A673 (cell line): ENCODE results near the gene ZNF622.

Experiments used
- EZH2 ChIP-seq: fragments of 200-600 bp; sonication (generic); IDR thresholded peaks from 2 replicates; pipeline ENCODE4 v1.6.1; 2017; ENCODE audit warnings: borderline replicate concordance, low read depth, mild to moderate bottlenecking, mixed read lengths, antibody characterized with exemption, low read length; ENCODE audit not compliant: poor library complexity, severe bottlenecking
- TF ChIP-seq, protein P1 (sequence below): fragments of 300-800, 200-600 bp; sonication (generic); conservative IDR thresholded peaks from 2 replicates; pipeline ENCODE4 v1.5.1; 2017; ENCODE audit warnings: low read depth, mild to moderate bottlenecking, antibody characterized with exemption, low read length, moderate library complexity, mixed read lengths

DNA sequence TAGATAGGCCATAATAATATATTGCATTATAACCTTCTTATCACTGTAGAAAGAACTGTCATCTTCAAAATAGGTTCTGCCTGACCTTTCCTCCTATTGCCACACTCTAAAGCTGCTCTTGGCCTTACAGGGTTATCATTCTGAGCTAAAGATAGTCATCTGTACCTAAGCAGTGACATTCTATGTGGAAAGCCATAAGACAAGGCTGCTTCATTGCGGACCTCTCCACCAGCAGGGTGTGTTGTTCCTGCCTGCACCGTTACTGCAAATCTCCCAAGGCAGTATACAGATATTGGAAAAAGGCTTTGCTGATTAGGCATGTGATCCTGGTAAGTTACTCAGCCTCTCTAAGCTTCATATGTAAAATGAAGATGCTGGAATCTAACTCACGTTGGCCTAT lies 8.1 kb downstream of the ZNF622 start:
- TF ChIP-seq, protein P1, sequence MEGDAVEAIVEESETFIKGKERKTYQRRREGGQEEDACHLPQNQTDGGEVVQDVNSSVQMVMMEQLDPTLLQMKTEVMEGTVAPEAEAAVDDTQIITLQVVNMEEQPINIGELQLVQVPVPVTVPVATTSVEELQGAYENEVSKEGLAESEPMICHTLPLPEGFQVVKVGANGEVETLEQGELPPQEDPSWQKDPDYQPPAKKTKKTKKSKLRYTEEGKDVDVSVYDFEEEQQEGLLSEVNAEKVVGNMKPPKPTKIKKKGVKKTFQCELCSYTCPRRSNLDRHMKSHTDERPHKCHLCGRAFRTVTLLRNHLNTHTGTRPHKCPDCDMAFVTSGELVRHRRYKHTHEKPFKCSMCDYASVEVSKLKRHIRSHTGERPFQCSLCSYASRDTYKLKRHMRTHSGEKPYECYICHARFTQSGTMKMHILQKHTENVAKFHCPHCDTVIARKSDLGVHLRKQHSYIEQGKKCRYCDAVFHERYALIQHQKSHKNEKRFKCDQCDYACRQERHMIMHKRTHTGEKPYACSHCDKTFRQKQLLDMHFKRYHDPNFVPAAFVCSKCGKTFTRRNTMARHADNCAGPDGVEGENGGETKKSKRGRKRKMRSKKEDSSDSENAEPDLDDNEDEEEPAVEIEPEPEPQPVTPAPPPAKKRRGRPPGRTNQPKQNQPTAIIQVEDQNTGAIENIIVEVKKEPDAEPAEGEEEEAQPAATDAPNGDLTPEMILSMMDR: 0 out of 2 replicates have a peak, but pooled peaks have one; percentile 9
- no peak for TF ChIP-seq EZH2
